A549 (cell line): ENCODE results near the gene HMX2. TPM values are rescaled to one million over a fixed set of nuclear protein-coding genes. Genes with fewer than 3 reads are reported as not detected.

Experiments
- ATAC-seq, 2 experiments: fragments of 200-7000 bp in 1 of 2; fragments of >200 bp in 1 of 2; cut with Nextera tagmentation in 1 of 2; cut with Tn5 transposase in 1 of 2; 3 replicates each; pipeline versions ENCODE4 v1.8.0 to v1.9.1; 2018 to 2020; ENCODE audit warnings: mild to moderate bottlenecking in 1 of 2, moderate library complexity in 1 of 2
- CTCF ChIA-PET: fragments of 300-600 bp; sonication (Branson Sonifier 250); formaldehyde crosslinking; extraction: SDS; loops from one replicate; lab custom pipeline; 2021; ENCODE audit warnings: antibody characterized with exemption, inconsistent platforms; lab: Yijun Ruan, JAX
- POLR2A ChIA-PET: fragments of 350-600 bp; formaldehyde crosslinking; extraction: SDS; loops from one replicate; lab custom pipeline; 2021; ENCODE audit warnings: antibody characterized with exemption, inconsistent platforms; lab: Yijun Ruan, JAX
- DNase-seq, 2 experiments: peaks; one replicate each; pipeline versions ENCODE4 v3.0.0 to v3.0.0-alpha.2; 2011 to 2016; ENCODE audit warnings: low read depth in 1 of 2, low spot score in 1 of 2
- FAIRE-seq: peaks from 2 replicates; lab custom pipeline; 2011; peaks lifted over from hg19 to GRCh38; lab: Jason Lieb, UNC
- H3K27ac ChIP-seq, 2 experiments: fragments of >200 bp; sonication (Bioruptor Twin); formaldehyde crosslinking; 3 replicates each; pipeline ENCODE4 v1.5.1; 2016 to 2017
- H3K4me1 ChIP-seq: fragments of >200 bp; sonication (Bioruptor Twin); formaldehyde crosslinking; 3 replicates; pipeline ENCODE4 v1.6.1; 2016
- H3K4me2 ChIP-seq: fragments of >200 bp; sonication (Bioruptor Twin); formaldehyde crosslinking; 3 replicates; pipeline ENCODE4 v1.6.1; 2016
- H3K4me3 ChIP-seq: fragments of >200 bp; sonication (Bioruptor Twin); formaldehyde crosslinking; 3 replicates; pipeline ENCODE4 v1.5.1; 2016
- H3K9me3 ChIP-seq: fragments of >200 bp; sonication (Bioruptor Twin); formaldehyde crosslinking; 3 replicates; pipeline ENCODE4 v1.6.1; 2016
- EP300 ChIP-seq, 2 experiments: fragments of >200 bp; sonication (Bioruptor Twin); formaldehyde crosslinking; IDR thresholded peaks; 2 replicates in 1 of 2; 3 replicates in 1 of 2; pipeline ENCODE4 v1.6.1; 2016 to 2017
- ESRRA ChIP-seq: fragments of 150-350 bp; IDR thresholded peaks from 2 replicates; pipeline ENCODE4 v1.6.1; 2014; ENCODE audit warnings: mild to moderate bottlenecking, low read length, borderline replicate concordance
- FOSL2 ChIP-seq, 2 experiments: fragments of 450-650 bp in 1 of 2; fragments of >200 bp in 1 of 2; sonication (Bioruptor Twin) in 1 of 2; formaldehyde crosslinking; IDR thresholded peaks; 2 replicates each; pipeline versions ENCODE4 v1.5.0 to v1.6.1; 2016 to 2020; ENCODE audit warnings: mild to moderate bottlenecking in 1 of 2, moderate library complexity in 1 of 2
- GATA3 ChIP-seq: IDR thresholded peaks from 2 replicates; pipeline ENCODE4 v1.6.1; 2012; ENCODE audit warnings: borderline replicate concordance
- HES2 ChIP-seq: fragments of >200 bp; sonication (Bioruptor Twin); formaldehyde crosslinking; IDR thresholded peaks from 2 replicates; pipeline ENCODE4 v1.6.1; 2016
- HOXA7 ChIP-seq: fragments of 250-450 bp; sonication (Bioruptor Pico); IDR thresholded peaks from 2 replicates; pipeline ENCODE4 v1.5.0; 2020; ENCODE audit warnings: mild to moderate bottlenecking, moderate library complexity
- HOXB13 ChIP-seq: fragments of 250-450 bp; sonication (Bioruptor Pico); IDR thresholded peaks from 2 replicates; pipeline ENCODE4 v1.5.0; 2020; ENCODE audit warnings: low read depth, mild to moderate bottlenecking, moderate library complexity
- JUNB ChIP-seq: fragments of >200 bp; sonication (Bioruptor Twin); formaldehyde crosslinking; IDR thresholded peaks from 2 replicates; pipeline ENCODE4 v1.6.1; 2016
- KDM1A ChIP-seq: fragments of 200-600 bp; sonication (generic); IDR thresholded peaks from 2 replicates; pipeline ENCODE4 v1.6.1; 2016; ENCODE audit warnings: low read depth, mild to moderate bottlenecking
- MAFK ChIP-seq: fragments of 450-650 bp; IDR thresholded peaks from 2 replicates; pipeline ENCODE4 v1.6.1; 2014; ENCODE audit not compliant: partially characterized antibody
- MAX ChIP-seq: IDR thresholded peaks from 2 replicates; pipeline ENCODE4 v1.6.1; 2012
- NFE2L2 ChIP-seq: fragments of 150-350 bp; conservative IDR thresholded peaks from 2 replicates; pipeline ENCODE4 v1.6.1; 2014; ENCODE audit warnings: low read length
- NPAS2 ChIP-seq: fragments of 250-450 bp; sonication (Bioruptor Pico); IDR thresholded peaks from 2 replicates; pipeline ENCODE4 v1.8.0; 2022; ENCODE audit warnings: mild to moderate bottlenecking, moderate library complexity, borderline replicate concordance
- PHF8 ChIP-seq: fragments of 200-600 bp; sonication (generic); IDR thresholded peaks from 2 replicates; pipeline ENCODE4 v1.6.1; 2016; ENCODE audit warnings: low read depth, mild to moderate bottlenecking, antibody characterized with exemption, moderate library complexity, borderline replicate concordance
- POLR2AphosphoS2 ChIP-seq: conservative IDR thresholded peaks from 2 replicates; pipeline ENCODE4 v1.6.1; 2012; ENCODE audit warnings: low read length, improper control_type of control experiment, inconsistent platforms
- REST ChIP-seq: fragments of 200-600 bp; sonication (generic); IDR thresholded peaks from 2 replicates; pipeline ENCODE4 v1.6.1; 2016; ENCODE audit warnings: antibody characterized with exemption, mild to moderate bottlenecking, moderate library complexity
- TP53 ChIP-seq: fragments of 250-450 bp; sonication (Bioruptor Pico); IDR thresholded peaks from 2 replicates; pipeline ENCODE4 v1.5.0; 2021; ENCODE audit warnings: mild to moderate bottlenecking, moderate library complexity
- WGBS: methylation state at CpG from one replicate; pipeline ENCODE4 v1.1.6; 2017; ENCODE audit errors: missing lambda C conversion rate; 5-methylcytosine and 5-hydroxymethylcytosine counted together
- polyA minus RNA-seq: library from RNA; depleted of rRNA, polyadenylated mRNA; stranded (reverse); fragments of >200 nt; gene quantifications from 2 replicates; pipeline ENCODE4 v1.2.3, GENCODE V29; 2011; rRNA and poly(A)+ RNA removed
- polyA plus RNA-seq, 4 experiments: library from polyadenylated mRNA; depleted of rRNA in 3 of 4; stranded (reverse); fragments of >200 nt; fragmentation: RNase III in 1 of 4; extraction: RNeasy Plus Mini Kit Qiagen cat#74134 plus additional on column Dnase treatment in 1 of 4; gene quantifications; 2 replicates in 3 of 4; 3 replicates in 1 of 4; pipeline ENCODE4 v1.2.3, GENCODE V29; 2011 to 2017
- TF ChIP-seq, protein P1 (sequence below): IDR thresholded peaks from 2 replicates; pipeline ENCODE4 v1.6.1; 2012; ENCODE audit warnings: low read depth, borderline replicate concordance

The HMX2 gene, protein sequence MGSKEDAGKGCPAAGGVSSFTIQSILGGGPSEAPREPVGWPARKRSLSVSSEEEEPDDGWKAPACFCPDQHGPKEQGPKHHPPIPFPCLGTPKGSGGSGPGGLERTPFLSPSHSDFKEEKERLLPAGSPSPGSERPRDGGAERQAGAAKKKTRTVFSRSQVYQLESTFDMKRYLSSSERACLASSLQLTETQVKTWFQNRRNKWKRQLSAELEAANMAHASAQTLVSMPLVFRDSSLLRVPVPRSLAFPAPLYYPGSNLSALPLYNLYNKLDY
- polyA plus RNA-seq (2011; rRNA removed), result not detected in 2 replicates
- 0.04 and 0.08 TPM in 2 replicates for polyA plus RNA-seq (2012; cell fraction: cytosol; rRNA removed)
- polyA plus RNA-seq (2012; cell fraction: nucleus; rRNA removed), result 0.06 and 0.07 TPM in 2 replicates
- polyA plus RNA-seq (2017; fragmentation: RNase III; extraction: RNeasy Plus Mini Kit Qiagen cat#74134 plus additional on column Dnase treatment), result 0.07 to 0.09 TPM (median 0.08 TPM) in 3 replicates
- not detected in 2 replicates for polyA minus RNA-seq

DNA sequence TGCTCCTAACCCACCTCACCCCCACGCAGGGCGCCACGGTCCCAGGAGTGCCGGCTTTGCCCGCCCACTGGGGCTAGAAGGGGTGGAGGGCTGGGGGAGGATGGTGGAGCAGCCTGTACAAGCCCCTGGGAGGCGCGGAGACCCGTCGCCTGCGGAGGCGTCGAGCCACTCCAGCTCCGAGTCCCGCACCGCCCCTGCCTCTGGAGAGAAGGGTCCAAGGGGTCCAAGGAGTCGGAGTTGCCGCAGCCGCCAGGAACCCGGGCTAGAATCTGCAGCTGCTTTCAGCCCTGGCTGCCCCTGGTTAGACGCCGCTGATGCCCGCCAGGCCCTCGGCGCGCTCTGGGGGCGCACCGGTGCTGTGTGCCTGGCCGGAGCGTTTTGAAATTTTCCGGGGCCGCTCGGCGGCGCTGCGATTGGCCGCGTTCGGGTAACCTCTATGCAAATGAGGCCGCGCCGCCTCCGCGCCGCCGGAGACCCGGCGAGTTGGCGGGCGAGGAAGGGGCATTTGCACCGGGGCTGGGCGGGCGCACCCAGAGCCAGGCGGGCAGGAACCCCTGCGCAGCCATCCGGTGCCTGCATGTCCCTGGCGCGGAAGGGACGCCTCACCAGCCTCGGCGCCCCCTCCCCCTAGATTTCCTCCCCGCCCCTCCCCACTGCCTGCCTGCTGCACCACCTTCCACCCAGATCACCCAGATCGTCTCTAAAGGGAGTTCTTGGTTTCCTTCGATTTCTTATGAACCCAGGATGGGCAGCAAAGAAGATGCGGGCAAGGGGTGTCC is at the start of gene HMX2:
HMX2 (plus strand) TSS at position 502 of the 779 bp plus-strand sequence; CDS start at position 745, 243 bp downstream.
- FAIRE-seq (no peak), DNase-seq (no peak), ATAC-seq (peak; percentile 62 to 84; a peak in 4 of 6 replicates)
- no peaks in the 10 kb centered on the region for H3K9me3 ChIP-seq
- no peak for TF ChIP-seq PHF8
- TF ChIP-seq, protein P1, sequence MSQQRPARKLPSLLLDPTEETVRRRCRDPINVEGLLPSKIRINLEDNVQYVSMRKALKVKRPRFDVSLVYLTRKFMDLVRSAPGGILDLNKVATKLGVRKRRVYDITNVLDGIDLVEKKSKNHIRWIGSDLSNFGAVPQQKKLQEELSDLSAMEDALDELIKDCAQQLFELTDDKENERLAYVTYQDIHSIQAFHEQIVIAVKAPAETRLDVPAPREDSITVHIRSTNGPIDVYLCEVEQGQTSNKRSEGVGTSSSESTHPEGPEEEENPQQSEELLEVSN, result 0 out of 2 replicates have a peak, but pooled peaks have one; percentile 18
- 0 out of 2 replicates have a peak, but pooled peaks have one; percentile 15 for TF ChIP-seq MAX
- CTCF ChIA-PET, result interaction anchor here (1.0 to 9.4 kb wide), 3 partner anchors 12 to 410 kb away, joined by 3 to 64 read pairs (median 3); no protein-coding TSS in a partner anchor
- H3K27ac ChIP-seq, result peak within 1 kb of the TSS in 1 of 2 experiments; percentile 78; a peak in 3 of 6 replicates
- POLR2A ChIA-PET, result no interaction called here
- 31% methylated on average over 11 of the region's 64 CpGs for WGBS
- peak within 1 kb of the TSS; percentile 46 for H3K4me3 ChIP-seq
- peak within 1 kb of the TSS; percentile 92 for H3K4me2 ChIP-seq
- H3K4me1 ChIP-seq, result peaks cover 4% of the 10 kb centered on the region; the same call in 2 of the 3 replicates

DNA sequence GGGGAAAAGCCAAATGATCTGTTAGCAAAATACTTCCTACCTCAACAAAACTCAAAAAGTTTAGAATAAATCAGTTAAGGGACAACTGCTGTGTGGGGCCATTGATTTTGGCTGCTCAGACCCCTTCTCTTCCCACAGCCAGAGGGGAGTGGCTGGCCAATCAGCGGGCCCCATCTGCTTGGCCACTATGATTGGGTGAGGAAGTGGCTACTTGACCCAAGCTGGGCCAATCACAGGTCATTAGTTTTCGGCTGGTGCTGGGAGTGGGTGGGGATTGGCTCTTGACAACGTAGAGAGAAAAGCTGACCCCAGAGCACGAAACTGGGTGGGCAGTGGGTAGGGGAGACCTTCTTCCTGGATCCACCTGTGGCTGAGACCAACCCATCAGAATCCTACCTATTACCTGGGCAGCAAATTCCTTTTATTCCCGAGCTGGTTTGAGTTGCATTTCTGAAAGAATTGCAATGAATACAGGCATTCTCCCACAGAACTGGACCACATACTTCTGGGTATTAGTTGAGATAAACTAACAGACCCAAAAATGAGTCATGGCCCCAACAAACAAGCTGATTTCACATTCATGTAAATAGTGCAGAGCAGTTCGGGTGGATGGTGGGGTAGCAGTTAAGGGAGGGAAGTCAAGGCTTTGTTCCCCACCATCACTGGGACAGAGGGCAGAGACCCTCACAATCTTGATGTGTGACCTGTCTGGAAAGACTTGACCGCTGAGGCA is 47.7 kb upstream of the HMX2 start:
- 29% methylated on average over 7 of the region's 7 CpGs for WGBS
- ATAC-seq, result peak in 1 of 2 experiments; percentile 66; a peak in 3 of 6 replicates

DNA sequence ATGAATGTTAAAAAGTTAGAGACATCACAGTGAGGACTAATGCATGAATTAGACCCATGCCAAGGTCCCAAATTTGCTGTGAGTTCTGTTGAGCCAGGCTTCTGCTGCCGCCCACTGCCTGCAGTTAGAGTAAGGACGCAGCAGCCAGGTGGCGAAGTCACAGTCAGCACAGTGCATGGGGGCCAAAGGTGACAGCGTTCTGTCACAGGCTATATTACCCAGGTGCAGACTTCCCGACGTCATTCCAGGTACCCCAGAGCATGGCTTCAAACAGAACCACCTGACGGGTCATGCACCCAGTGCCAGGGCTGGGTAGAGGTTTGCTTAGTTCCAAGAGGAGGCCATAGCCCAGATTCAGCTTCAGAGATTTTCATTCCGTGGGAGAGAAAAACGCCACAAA is 46.1 kb upstream of the HMX2 start:
- Histone ChIP-seq H3K4me1 (no peaks in the 10 kb centered on the region), H3K4me2 (no peak overlapping the region), H3K9me3 (no peaks in the 10 kb centered on the region), H3K4me3 (no peak overlapping the region), H3K27ac (no peak overlapping the region)
- ATAC-seq, result no peak; a peak in 1 of 6 replicates
- no peak for TF ChIP-seq NFE2L2
- no peak for TF ChIP-seq GATA3
- TF ChIP-seq JUNB, result no peak
- TF ChIP-seq POLR2AphosphoS2, result no peak
- no peak for TF ChIP-seq KDM1A
- no peak for TF ChIP-seq ESRRA
- TF ChIP-seq HOXA7 (CRISPR knock-in tag), result no peak
- no peak for TF ChIP-seq EP300 (IDR thresholded peaks at IDR 0.05)
- no peak for TF ChIP-seq REST
- no peak for TF ChIP-seq HOXB13 (CRISPR knock-in tag)
- no peak for TF ChIP-seq TP53 (CRISPR knock-in tag)
- TF ChIP-seq NPAS2, result no peak
- no peak for TF ChIP-seq MAFK
- TF ChIP-seq HES2, result no peak
- TF ChIP-seq MAX, result no peak
- no peak for FAIRE-seq
- ChIA-PET CTCF (interaction anchor here (1.1 to 1.4 kb wide), 2 partner anchors 11 to 35 kb away, joined by 3 read pairs; no protein-coding TSS in a partner anchor), POLR2A (no interaction called here)
- 47% methylated on average over 9 of the region's 9 CpGs for WGBS
- no peak for DNase-seq

More for the DNA sequence above, 47.7 kb upstream of the HMX2 start:
- DNase-seq, result peak; percentile 10 to 17
- no peaks in the 10 kb centered on the region for H3K4me1 ChIP-seq
- no peak overlapping the region for H3K27ac ChIP-seq
- H3K9me3 ChIP-seq, result no peaks in the 10 kb centered on the region
- no peak overlapping the region for H3K4me3 ChIP-seq
- H3K4me2 ChIP-seq, result no peak overlapping the region
- ChIA-PET POLR2A (no interaction called here), CTCF (interaction anchor here (1.1 kb wide), 1 partner anchor 280 kb away, joined by 3 read pairs; no protein-coding TSS in a partner anchor)
- no peak for FAIRE-seq
- TF ChIP-seq ESRRA (no peak), FOSL2 (IDR thresholded peaks at IDR 0.05) (no peak), FOSL2 (CRISPR knock-in tag; IDR thresholded peaks at IDR 0.05) (peak; percentile 15; the same call in 1 of the 2 replicates)
